Trophoblast cell (in vitro differentiated cells and primary cell): Measurements from ENCODE around the gene TMEM150C.

ENCODE experiments used
- DNase-seq, 2 donors: peaks; one replicate each; pipeline ENCODE4 v3.0.0-alpha.2; 2016
- H2AFZ ChIP-seq: 2 replicates; pipeline ENCODE4 v1.6.1; 2013; ENCODE audit warnings: low read length, moderate library complexity, mild to moderate bottlenecking; ENCODE audit not compliant: insufficient read depth, poor library complexity
- H2AK5ac ChIP-seq: 2 replicates; pipeline ENCODE4 v1.6.1; 2013; ENCODE audit warnings: mild to moderate bottlenecking, low read length
- H2BK120ac ChIP-seq: 2 replicates; pipeline ENCODE4 v1.6.1; 2013; ENCODE audit warnings: low read length, mild to moderate bottlenecking, moderate library complexity; ENCODE audit not compliant: insufficient read depth, poor library complexity
- H2BK12ac ChIP-seq: 2 replicates; pipeline ENCODE4 v1.6.1; 2013; ENCODE audit warnings: mild to moderate bottlenecking, low read length, moderate library complexity
- H2BK5ac ChIP-seq: 2 replicates; pipeline ENCODE4 v1.6.1; 2013; ENCODE audit warnings: low read length, low read depth, moderate library complexity, mild to moderate bottlenecking; ENCODE audit not compliant: poor library complexity
- H3K14ac ChIP-seq: 2 replicates; pipeline ENCODE4 v1.6.1; 2013; ENCODE audit warnings: mild to moderate bottlenecking, low read length
- H3K18ac ChIP-seq: 2 replicates; pipeline ENCODE4 v1.6.1; 2013; ENCODE audit warnings: mild to moderate bottlenecking, low read length
- H3K23ac ChIP-seq: 2 replicates; pipeline ENCODE4 v1.6.1; 2013; ENCODE audit warnings: low read length
- H3K27ac ChIP-seq: 2 replicates; pipeline ENCODE4 v1.5.1; 2013; ENCODE audit warnings: low read depth, mild to moderate bottlenecking, inconsistent platforms, low read length, moderate library complexity
- H3K27me3 ChIP-seq: 2 replicates; pipeline ENCODE4 v1.6.1; 2013; ENCODE audit warnings: inconsistent platforms, mild to moderate bottlenecking, low read length, moderate library complexity; ENCODE audit not compliant: insufficient read depth
- H3K36me3 ChIP-seq, 2 experiments: 1 replicate in 1 of 2; 2 replicates in 1 of 2; pipeline ENCODE4 v1.6.1; 2013; ENCODE audit warnings: low read length in 2 of 2, mild to moderate bottlenecking in 2 of 2, moderate library complexity in 1 of 2; ENCODE audit not compliant: insufficient read depth in 2 of 2, control insufficient read depth in 1 of 2
- H3K4ac ChIP-seq: 2 replicates; pipeline ENCODE4 v1.6.1; 2013; ENCODE audit warnings: low read depth, mild to moderate bottlenecking, low read length, moderate library complexity
- H3K4me1 ChIP-seq, 2 experiments: 1 replicate in 1 of 2; 2 replicates in 1 of 2; pipeline ENCODE4 v1.6.1; 2013; ENCODE audit warnings: low read length in 2 of 2, mild to moderate bottlenecking in 2 of 2, moderate library complexity in 1 of 2; ENCODE audit not compliant: insufficient read depth in 2 of 2, control insufficient read depth in 1 of 2
- H3K4me2 ChIP-seq: 2 replicates; pipeline ENCODE4 v1.6.1; 2013; ENCODE audit warnings: inconsistent platforms, mild to moderate bottlenecking, low read length, moderate library complexity
- H3K4me3 ChIP-seq: 2 replicates; pipeline ENCODE4 v1.5.1; 2013; ENCODE audit warnings: mild to moderate bottlenecking, low read depth, low read length, inconsistent platforms
- H3K79me1 ChIP-seq: one replicate; pipeline ENCODE4 v1.6.1; 2013; ENCODE audit warnings: low read length
- H3K79me2 ChIP-seq: 2 replicates; pipeline ENCODE4 v1.6.1; 2013; ENCODE audit warnings: low read length, mild to moderate bottlenecking; ENCODE audit not compliant: control insufficient read depth, insufficient read depth, poor library complexity
- H3K9ac ChIP-seq: 2 replicates; pipeline ENCODE4 v1.6.1; 2013; ENCODE audit warnings: mild to moderate bottlenecking, low read length
- H3K9me3 ChIP-seq: 2 replicates; pipeline ENCODE4 v1.6.1; 2013; ENCODE audit warnings: low read depth, mild to moderate bottlenecking, control low read depth, inconsistent platforms, low read length; ENCODE audit not compliant: insufficient read depth
- H4K12ac ChIP-seq: 2 replicates; pipeline ENCODE4 v1.6.1; 2013; ENCODE audit warnings: low read depth, mild to moderate bottlenecking, low read length, moderate library complexity
- H4K8ac ChIP-seq: 2 replicates; pipeline ENCODE4 v1.6.1; 2013; ENCODE audit warnings: low read depth, mild to moderate bottlenecking, low read length, moderate library complexity
- H4K91ac ChIP-seq: one replicate; pipeline ENCODE4 v1.6.1; 2013; ENCODE audit warnings: low read depth, mild to moderate bottlenecking, low read length, moderate library complexity
- WGBS: extraction: QIAGEN DNeasy Blood & Tissue Kit; methylation state at CpG from one replicate; pipeline ENCODE4 v1.1.7; 2013; ENCODE audit warnings: missing lambda C conversion rate; ENCODE audit not compliant: insufficient read length, insufficient coverage; ENCODE audit errors: extremely low coverage; 5-methylcytosine and 5-hydroxymethylcytosine counted together

TMEM150C gene

DNA sequence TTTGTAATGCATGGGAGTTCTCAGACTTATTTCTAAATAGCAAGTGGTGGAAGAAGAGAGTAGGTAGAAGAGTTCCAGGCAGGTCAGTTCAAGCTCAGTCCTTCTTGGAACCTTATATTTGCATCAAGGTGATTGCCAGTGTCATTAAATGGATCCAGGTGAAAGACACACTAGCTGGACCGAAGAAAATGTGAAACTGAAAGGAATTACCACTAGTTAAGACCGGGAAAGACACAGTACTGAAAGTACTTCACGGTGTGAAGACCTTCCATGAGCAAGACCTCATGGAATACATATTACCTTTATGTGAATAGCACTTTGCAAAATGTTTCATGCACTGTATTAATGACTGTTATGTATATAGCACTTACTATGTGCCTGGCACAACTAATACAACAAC, 19.1 kb downstream of the TMEM150C start:
- H2BK12ac ChIP-seq = no peak overlapping the region

DNA sequence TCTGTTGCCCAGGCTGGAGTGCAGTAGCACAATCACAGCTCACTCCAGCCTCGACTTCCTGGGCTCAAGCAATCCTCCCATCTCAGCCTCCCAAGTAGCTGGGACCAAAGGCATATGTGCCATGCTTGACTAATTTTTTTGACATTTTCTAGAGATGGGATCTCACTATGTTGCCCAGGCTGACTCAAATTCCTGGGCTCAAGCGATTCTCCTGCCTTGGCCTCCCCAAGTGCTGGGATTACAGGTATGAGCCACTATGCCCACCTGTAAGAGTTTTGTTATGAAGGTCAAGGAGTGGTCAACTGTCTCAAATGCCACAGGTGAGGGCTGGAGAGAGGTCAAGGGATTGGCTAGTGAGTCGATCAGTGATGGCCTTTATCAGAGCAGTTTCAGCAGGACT, 32.5 kb downstream of the TMEM150C start:
- no peak overlapping the region for H3K27ac ChIP-seq

More for the DNA sequence above, 19.1 kb downstream of the TMEM150C start:
- Histone ChIP-seq H3K9ac (no peak overlapping the region), H3K4me1 (no peaks in the 10 kb centered on the region), H3K23ac (no peak overlapping the region), H3K79me1 (no peaks in the 10 kb centered on the region), H3K36me3 (no peaks in the 10 kb centered on the region), H4K8ac (no peak overlapping the region), H2BK120ac (no peak overlapping the region), H3K18ac (no peak overlapping the region), H4K91ac (no peak overlapping the region), H3K4me3 (no peak overlapping the region), H4K12ac (no peak overlapping the region), H3K4ac (no peak overlapping the region), H3K4me2 (no peak overlapping the region), H3K27me3 (no peaks in the 10 kb centered on the region), H3K14ac (no peak overlapping the region), H3K27ac (no peak overlapping the region), H2AFZ (no peak overlapping the region), H3K9me3 (no peaks in the 10 kb centered on the region), H2BK5ac (no peak overlapping the region), H3K79me2 (no peaks in the 10 kb centered on the region), H2AK5ac (no peak overlapping the region)
- no CpG with 5 or more reads among the region's 3 CpGs for WGBS
- DNase-seq = no peak

DNA sequence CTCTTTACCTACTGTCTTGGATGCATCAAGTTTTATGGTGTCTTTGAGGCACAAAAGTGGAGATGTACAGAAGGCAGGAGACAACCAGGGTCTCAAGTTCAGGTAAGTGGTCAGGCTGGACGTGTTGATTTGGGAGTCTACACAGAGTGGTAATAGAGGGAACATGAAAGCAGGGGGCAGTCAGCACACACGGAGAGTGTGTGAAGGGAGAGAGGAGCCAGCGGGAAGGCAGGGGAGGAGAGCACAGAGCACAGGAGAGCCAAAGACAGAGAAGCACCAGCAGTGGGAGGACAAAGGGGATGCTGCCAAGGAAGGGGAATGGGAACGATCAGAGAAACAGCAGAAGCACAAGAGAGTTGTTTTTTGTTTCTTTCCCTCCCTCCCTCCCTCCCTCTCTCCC, 32.9 kb downstream of the TMEM150C start:
- H3K79me1 ChIP-seq = peaks cover 3% of the 10 kb centered on the region
- H2BK120ac ChIP-seq = no peak overlapping the region
- no peak overlapping the region for H3K18ac ChIP-seq
- H2AK5ac ChIP-seq = no peak overlapping the region
- H3K36me3 ChIP-seq = no peaks in the 10 kb centered on the region
- H4K91ac ChIP-seq = no peak overlapping the region
- no peak for DNase-seq
- H3K4me1 ChIP-seq = peaks cover 0 to 3% of the 10 kb centered on the region in 2 experiments
- no peaks in the 10 kb centered on the region for H3K9me3 ChIP-seq
- H3K79me2 ChIP-seq = no peaks in the 10 kb centered on the region
- no peak overlapping the region for H4K8ac ChIP-seq
- no CpG with 5 or more reads among the region's 4 CpGs for WGBS
- no peak overlapping the region for H3K23ac ChIP-seq
- H3K4me2 ChIP-seq = no peak overlapping the region
- H3K9ac ChIP-seq = no peak overlapping the region
- no peak overlapping the region for H3K14ac ChIP-seq
- no peak overlapping the region for H3K4ac ChIP-seq
- no peak overlapping the region for H2BK5ac ChIP-seq
- no peak overlapping the region for H3K27ac ChIP-seq
- no peak overlapping the region for H3K4me3 ChIP-seq
- H2BK12ac ChIP-seq = no peak overlapping the region
- H3K27me3 ChIP-seq = no peaks in the 10 kb centered on the region
- no peak overlapping the region for H4K12ac ChIP-seq
- no peak overlapping the region for H2AFZ ChIP-seq

More for the DNA sequence above, 32.5 kb downstream of the TMEM150C start:
- H3K36me3 ChIP-seq = no peaks in the 10 kb centered on the region
- H4K91ac ChIP-seq = no peak overlapping the region
- no peaks in the 10 kb centered on the region for H3K27me3 ChIP-seq
- H2BK120ac ChIP-seq = no peak overlapping the region
- no peak overlapping the region for H4K12ac ChIP-seq
- H3K4me2 ChIP-seq = no peak overlapping the region
- no peaks in the 10 kb centered on the region for H3K79me2 ChIP-seq
- H3K4me3 ChIP-seq = no peak overlapping the region
- H3K79me1 ChIP-seq = peaks cover 3% of the 10 kb centered on the region
- H2BK5ac ChIP-seq = no peak overlapping the region
- H2AK5ac ChIP-seq = no peak overlapping the region
- H2AFZ ChIP-seq = no peak overlapping the region
- H3K4me1 ChIP-seq = peaks cover 0 to 3% of the 10 kb centered on the region in 2 experiments
- H2BK12ac ChIP-seq = no peak overlapping the region
- no peak overlapping the region for H4K8ac ChIP-seq
- DNase-seq = no peak
- H3K18ac ChIP-seq = no peak overlapping the region
- no CpG with 5 or more reads among the region's 3 CpGs for WGBS
- H3K9me3 ChIP-seq = no peaks in the 10 kb centered on the region
- H3K14ac ChIP-seq = no peak overlapping the region
- H3K23ac ChIP-seq = no peak overlapping the region
- no peak overlapping the region for H3K9ac ChIP-seq
- no peak overlapping the region for H3K4ac ChIP-seq

DNA sequence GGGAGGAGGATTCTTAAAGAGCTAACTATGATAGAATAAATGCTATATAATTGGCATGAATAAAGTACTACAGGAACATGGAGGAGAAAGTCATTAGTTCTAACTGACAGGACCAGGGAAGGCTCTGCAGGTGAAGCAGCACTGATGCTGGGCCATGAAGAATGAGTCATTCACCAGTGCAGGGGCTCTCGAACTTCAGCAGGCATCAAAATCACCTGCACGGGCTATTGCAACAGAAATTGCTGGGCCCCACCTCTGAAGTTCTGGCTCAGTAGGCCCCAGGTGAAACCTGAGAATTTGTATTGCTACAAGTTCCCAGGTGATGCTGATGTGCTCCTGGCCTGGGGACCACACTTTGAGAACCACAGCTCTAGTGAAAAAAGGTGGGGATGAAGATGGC, 33.7 kb downstream of the TMEM150C start:
- Histone ChIP-seq H3K36me3 (no peaks in the 10 kb centered on the region), H3K9me3 (no peaks in the 10 kb centered on the region), H3K4ac (no peak overlapping the region), H2BK5ac (no peak overlapping the region), H2BK120ac (no peak overlapping the region), H3K27me3 (no peaks in the 10 kb centered on the region), H3K4me3 (no peak overlapping the region), H4K12ac (no peak overlapping the region), H3K9ac (no peak overlapping the region), H4K91ac (no peak overlapping the region), H2BK12ac (no peak overlapping the region), H3K4me1 (peaks cover 0 to 3% of the 10 kb centered on the region in 2 experiments), H2AFZ (no peak overlapping the region), H3K79me1 (peaks cover 3% of the 10 kb centered on the region), H3K27ac (no peak overlapping the region), H3K14ac (no peak overlapping the region), H3K18ac (no peak overlapping the region), H3K23ac (no peak overlapping the region), H2AK5ac (no peak overlapping the region), H3K4me2 (no peak overlapping the region), H3K79me2 (no peaks in the 10 kb centered on the region), H4K8ac (no peak overlapping the region)
- no peak for DNase-seq
- no CpG with 5 or more reads among the region's 2 CpGs for WGBS
